NB4 (cell line): ENCODE data around the gene SH3GL2.

ENCODE experiments used
- DNase-seq: peaks from one replicate; pipeline ENCODE4 v3.0.0; 2010; ENCODE audit warnings: low read depth
- H3K4me3 ChIP-seq: one replicate; pipeline ENCODE4 v1.5.1; 2011; ENCODE audit warnings: mild to moderate bottlenecking, low read depth, low read length, moderate library complexity
- MYC ChIP-seq: IDR thresholded peaks from 2 replicates; pipeline ENCODE4 v1.6.1; 2011; ENCODE audit warnings: low read depth, low read length
- POLR2A ChIP-seq: IDR thresholded peaks from 2 replicates; pipeline ENCODE4 v1.6.1; 2011; ENCODE audit warnings: mild to moderate bottlenecking; ENCODE audit not compliant: insufficient read length; ENCODE audit errors: extremely low read depth
- TF ChIP-seq, protein P1 (sequence below): IDR thresholded peaks from one replicate; pipeline ENCODE4 v1.5.1; 2012; ENCODE audit warnings: low read depth, low read length
- TF ChIP-seq, protein P2 (sequence below): IDR thresholded peaks from 2 replicates; pipeline ENCODE4 v1.6.1; 2011; ENCODE audit warnings: low read depth, low read length

Gene SH3GL2

DNA sequence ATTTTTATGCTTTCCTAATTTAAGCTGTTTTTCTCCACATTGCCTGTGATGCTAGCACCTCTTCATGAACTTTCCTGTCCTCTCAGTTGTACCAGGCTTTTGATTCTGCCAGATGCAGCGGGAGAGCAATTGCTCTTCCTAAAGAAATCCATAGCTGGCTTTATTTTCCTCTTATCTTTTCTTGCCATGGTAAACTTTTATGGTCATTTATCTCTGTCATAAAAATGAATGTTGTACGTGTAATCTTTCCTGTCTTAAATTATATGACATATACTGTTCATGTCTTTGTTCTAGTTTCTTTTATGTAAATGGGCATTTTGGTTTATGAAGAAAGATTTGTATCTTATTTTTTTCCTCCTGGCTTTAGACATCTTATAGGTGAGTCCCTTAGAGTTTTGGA, 127.5 kb downstream of the SH3GL2 start:
- no peak for DNase-seq
- TF ChIP-seq MYC: no peak
- TF ChIP-seq, protein P1, sequence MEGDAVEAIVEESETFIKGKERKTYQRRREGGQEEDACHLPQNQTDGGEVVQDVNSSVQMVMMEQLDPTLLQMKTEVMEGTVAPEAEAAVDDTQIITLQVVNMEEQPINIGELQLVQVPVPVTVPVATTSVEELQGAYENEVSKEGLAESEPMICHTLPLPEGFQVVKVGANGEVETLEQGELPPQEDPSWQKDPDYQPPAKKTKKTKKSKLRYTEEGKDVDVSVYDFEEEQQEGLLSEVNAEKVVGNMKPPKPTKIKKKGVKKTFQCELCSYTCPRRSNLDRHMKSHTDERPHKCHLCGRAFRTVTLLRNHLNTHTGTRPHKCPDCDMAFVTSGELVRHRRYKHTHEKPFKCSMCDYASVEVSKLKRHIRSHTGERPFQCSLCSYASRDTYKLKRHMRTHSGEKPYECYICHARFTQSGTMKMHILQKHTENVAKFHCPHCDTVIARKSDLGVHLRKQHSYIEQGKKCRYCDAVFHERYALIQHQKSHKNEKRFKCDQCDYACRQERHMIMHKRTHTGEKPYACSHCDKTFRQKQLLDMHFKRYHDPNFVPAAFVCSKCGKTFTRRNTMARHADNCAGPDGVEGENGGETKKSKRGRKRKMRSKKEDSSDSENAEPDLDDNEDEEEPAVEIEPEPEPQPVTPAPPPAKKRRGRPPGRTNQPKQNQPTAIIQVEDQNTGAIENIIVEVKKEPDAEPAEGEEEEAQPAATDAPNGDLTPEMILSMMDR: no peak
- TF ChIP-seq POLR2A: no peak
- TF ChIP-seq, protein P2, sequence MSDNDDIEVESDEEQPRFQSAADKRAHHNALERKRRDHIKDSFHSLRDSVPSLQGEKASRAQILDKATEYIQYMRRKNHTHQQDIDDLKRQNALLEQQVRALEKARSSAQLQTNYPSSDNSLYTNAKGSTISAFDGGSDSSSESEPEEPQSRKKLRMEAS: no peak
- H3K4me3 ChIP-seq: no peak overlapping the region

DNA sequence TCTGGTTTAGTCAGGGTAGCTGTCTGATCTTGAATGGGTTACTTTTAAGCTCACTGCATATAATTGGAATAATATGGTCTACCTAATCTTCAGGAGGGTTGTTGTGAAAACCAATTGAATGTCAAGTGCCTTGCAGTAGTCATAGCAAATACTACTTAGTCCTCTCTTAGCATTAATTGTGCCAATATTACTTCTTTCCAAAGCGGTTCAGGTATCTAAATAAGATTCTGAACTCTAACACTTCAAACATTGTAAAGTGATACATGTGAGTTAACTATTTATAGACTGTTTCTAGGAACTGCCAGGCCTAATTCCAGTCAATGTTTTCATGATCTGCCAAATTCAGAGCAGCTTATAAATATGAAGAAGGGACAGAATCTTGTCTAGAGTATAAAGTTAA, 140.2 kb downstream of the SH3GL2 start:
- TF ChIP-seq POLR2A: no peak
- TF ChIP-seq, protein P2: no peak
- TF ChIP-seq, protein P1: no peak
- no peak for DNase-seq

DNA sequence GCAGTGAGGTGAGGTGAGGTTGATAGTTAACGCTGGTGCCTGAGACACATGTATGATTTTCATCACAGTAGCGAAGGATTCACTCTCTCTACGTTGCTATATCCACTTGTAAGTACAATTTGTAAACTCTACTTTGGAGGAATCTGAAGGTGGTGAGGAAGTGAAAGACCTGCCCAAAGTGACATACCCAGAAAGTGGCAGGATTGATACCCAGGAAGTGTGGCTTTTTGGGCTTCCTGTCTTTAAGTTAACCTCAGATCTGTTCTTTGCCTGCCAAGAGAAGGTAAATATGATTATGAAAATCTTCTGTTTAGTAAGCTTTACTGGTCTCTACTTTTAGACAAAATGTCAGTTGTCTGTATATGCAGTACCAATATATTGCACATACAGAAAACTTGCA, 143.1 kb downstream of the SH3GL2 start:
- TF ChIP-seq, protein P1: no peak
- TF ChIP-seq, protein P2: no peak
- TF ChIP-seq POLR2A: no peak
- no peak for TF ChIP-seq MYC
- no peak overlapping the region for H3K4me3 ChIP-seq
- DNase-seq: no peak

More for the DNA sequence above, 140.2 kb downstream of the SH3GL2 start:
- H3K4me3 ChIP-seq: no peak overlapping the region

DNA sequence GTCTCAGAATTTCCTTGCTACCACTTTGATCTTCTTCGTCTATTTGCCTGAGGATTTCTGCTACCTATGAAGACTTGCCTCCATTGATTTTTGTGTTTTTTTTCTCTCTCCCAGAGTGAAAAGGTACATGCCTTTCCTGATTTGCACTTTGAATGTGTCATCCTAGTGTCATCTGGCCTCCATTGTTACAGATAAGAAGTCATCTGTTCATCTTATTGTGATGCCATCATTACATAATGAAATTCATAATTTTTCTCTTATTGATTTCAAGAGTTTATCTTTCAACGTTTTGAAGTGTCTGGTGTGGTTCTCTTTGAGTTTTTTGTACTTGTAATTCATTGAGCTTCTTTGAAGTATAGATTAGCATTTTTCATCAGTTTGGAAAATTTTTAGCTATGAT, 144.8 kb downstream of the SH3GL2 start:
- DNase-seq: no peak
- no peak overlapping the region for H3K4me3 ChIP-seq
- no peak for TF ChIP-seq POLR2A
- TF ChIP-seq, protein P1: no peak
- TF ChIP-seq MYC: no peak
- TF ChIP-seq, protein P2: no peak

DNA sequence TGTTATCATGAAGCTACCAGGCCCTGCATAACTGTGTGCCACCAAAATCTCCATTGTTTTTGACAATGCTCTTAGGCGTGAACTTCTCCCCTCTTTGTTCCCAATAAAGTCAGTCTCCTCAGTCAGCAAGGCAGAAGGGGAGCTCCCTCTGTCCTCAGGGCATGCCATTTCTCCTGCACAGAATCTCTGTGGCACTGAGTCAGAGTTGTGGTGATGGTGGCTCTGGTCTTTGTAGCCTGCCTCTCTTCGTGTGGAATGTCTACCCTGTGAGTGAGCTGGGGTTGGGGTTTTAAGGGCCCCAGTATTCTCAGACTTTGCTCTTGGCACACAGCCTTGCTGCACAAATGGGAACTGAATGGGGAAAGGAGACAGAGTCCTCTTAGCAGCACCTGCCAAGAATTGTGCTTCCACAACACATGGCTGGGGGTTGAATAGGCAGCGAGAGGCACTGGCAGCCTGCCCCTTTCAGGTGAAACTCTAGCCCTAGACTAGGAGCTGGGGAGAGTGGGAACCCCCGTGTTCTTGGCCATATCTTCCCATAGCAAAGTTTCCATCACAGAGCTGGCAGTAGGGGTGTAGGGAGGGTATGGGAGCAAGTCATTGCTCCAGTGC, 146.6 kb downstream of the SH3GL2 start:
- TF ChIP-seq POLR2A (no peak), MYC (no peak)
- TF ChIP-seq, protein P2: no peak
- TF ChIP-seq, protein P1: no peak
- H3K4me3 ChIP-seq: no peak overlapping the region
- DNase-seq: no peak
